Measurements from ENCODE around the gene ANKRD23. TPM values are rescaled to one million over a fixed set of nuclear protein-coding genes. Genes with fewer than 3 reads are reported as not detected.

ANKRD23 gene
- total RNA-seq, 2 experiments from 2014 or later: 6.5 to 6.7 TPM

GRCh38 chr2:96859099-96859649, 15.4 kb upstream of the ANKRD23 start:
- no peak overlapping the region for H3K27ac ChIP-seq (ENCODE audit: low read depth, low read length, poor library complexity, severe bottlenecking)
- intact Hi-C loops (cut with micrococcal nuclease; ENCODE audit: unreplicated experiment): loop anchor here (5.0 kb wide), 2 partner anchors 97 to 222 kb away; partner anchors contain the start of genes CNNM4 and KANSL3
- no TSS peak for BruUV-seq (replicated peaks)
- H3K79me2 ChIP-seq (ENCODE audit: insufficient read depth, low read depth, low read length): peaks cover 12% of the 10 kb centered on the region; the same call in 1 of the 2 replicates
- H3K4me1 ChIP-seq (ENCODE audit: insufficient read depth, low read length, poor library complexity, severe bottlenecking): peaks cover 14% of the 10 kb centered on the region
- POLR2A ChIA-PET: no interaction called here
- no peaks in the 10 kb centered on the region for H3K9me3 ChIP-seq (ENCODE audit: low read length)
- H3K9me2 ChIP-seq (ENCODE audit: insufficient read depth, low read length): no peaks in the 10 kb centered on the region
- CTCF ChIA-PET (ENCODE audit: unreplicated experiment): no interaction called here
- no peaks in the 10 kb centered on the region for H4K20me1 ChIP-seq (ENCODE audit: insufficient read depth, low read length)
- H3K4me2 ChIP-seq (ENCODE audit: low read length): no peak overlapping the region
- H3K4me3 ChIP-seq (ENCODE audit: low read depth, low read length, poor library complexity, severe bottlenecking): no peak overlapping the region
- no peak for TF ChIP-seq CTCF (conservative IDR thresholded peaks at IDR 0.05; ENCODE audit: low read length)
- TF ChIP-seq EZH2phosphoT487 (IDR thresholded peaks at IDR 0.05; ENCODE audit: borderline replicate concordance, low read depth, low read length): no peak
- H2AFZ ChIP-seq (ENCODE audit: low read length): no peak overlapping the region
- H3K36me3 ChIP-seq (ENCODE audit: insufficient read depth, low read length): no peaks in the 10 kb centered on the region
- no peak for DNase-seq (ENCODE audit: low spot score)

GRCh38 chr2:96857667-96858372, 14.0 kb upstream of the ANKRD23 start, which contains the start of gene ANKRD39:
Gene ANKRD39 (minus strand): TSS chr2:96858016. CDS start chr2:96857987, 29 bp downstream.
- peaks cover 8% of the 10 kb centered on the region; the same call in 1 of the 2 replicates for H3K36me3 ChIP-seq (ENCODE audit: insufficient read depth, low read length)
- H3K9me3 ChIP-seq (ENCODE audit: low read length): no peaks in the 10 kb centered on the region
- ChIA-PET POLR2A (interaction anchor here (0.6 to 1.1 kb wide), 6 partner anchors 44 to 1683 kb away, joined by 3 to 6 read pairs (median 3); no protein-coding TSS in a partner anchor), CTCF (ENCODE audit: unreplicated experiment) (interaction anchor here (0.6 to 1.4 kb wide), 4 partner anchors 9 to 103 kb away, joined by 3 to 5 read pairs (median 4); no protein-coding TSS in a partner anchor)
- H3K4me2 ChIP-seq (ENCODE audit: low read length): peak within 1 kb of the TSS; percentile 76
- intact Hi-C loops (cut with micrococcal nuclease; ENCODE audit: unreplicated experiment): loop anchor here (1.0 to 5.0 kb wide), 6 partner anchors 41 to 255 kb away; partner anchors contain the start of genes ANKRD36, CNNM3, CNNM4 and KANSL3
- peak within 1 kb of the TSS; percentile 62 for H3K27ac ChIP-seq (ENCODE audit: low read depth, low read length, poor library complexity, severe bottlenecking)
- no peaks in the 10 kb centered on the region for H4K20me1 ChIP-seq (ENCODE audit: insufficient read depth, low read length)
- TF ChIP-seq CTCF (conservative IDR thresholded peaks at IDR 0.05; ENCODE audit: low read length) (peak; percentile 81), EZH2phosphoT487 (IDR thresholded peaks at IDR 0.05; ENCODE audit: borderline replicate concordance, low read depth, low read length) (no peak)
- no peaks in the 10 kb centered on the region for H3K9me2 ChIP-seq (ENCODE audit: insufficient read depth, low read length)
- H3K79me2 ChIP-seq (ENCODE audit: insufficient read depth, low read depth, low read length): peaks cover 12% of the 10 kb centered on the region; the same call in 1 of the 2 replicates
- peak; percentile 99 for DNase-seq (ENCODE audit: low spot score)
- peak within 1 kb of the TSS; percentile 77 for H3K4me3 ChIP-seq (ENCODE audit: low read depth, low read length, poor library complexity, severe bottlenecking)
- peaks cover 14% of the 10 kb centered on the region for H3K4me1 ChIP-seq (ENCODE audit: insufficient read depth, low read length, poor library complexity, severe bottlenecking)
- no TSS peak for BruUV-seq (replicated peaks)
- peak within 1 kb of the TSS; percentile 53 for H2AFZ ChIP-seq (ENCODE audit: low read length)

Data from OCI-LY7 (cell line).